Adrenal gland (tissue), 5 donors: ENCODE results near the gene HPN.
A peak's percentile ranks its signal among the peaks of the same experiment; 100 is the strongest.

Experiments
- POLR2A ChIP-seq, 2 donors: fragments of 450-650 bp; IDR thresholded peaks; one replicate each; pipeline ENCODE4 v1.6.1; 2017; ENCODE audit warnings: antibody characterized with exemption in 2 of 2, mild to moderate bottlenecking in 2 of 2, moderate library complexity in 1 of 2
- TF ChIP-seq, protein P1 (sequence below), 6 experiments: fragments of 450-650 bp in 4 of 6; fragments of 200-600 bp in 2 of 6; sonication (generic) in 1 of 6; IDR thresholded peaks; 1 replicate in 5 of 6; 2 replicates in 1 of 6; pipeline versions ENCODE4 v1.5.1 to v1.8.0; 2016 to 2021; ENCODE audit warnings: antibody characterized with exemption in 6 of 6, mild to moderate bottlenecking in 2 of 6, moderate library complexity in 1 of 6
- donor health status: DM: no; HTN: no; CAD: no.

- TF ChIP-seq POLR2A (IDR thresholded peaks at IDR 0.05): peak in 1 of 2 donors; percentile 14
- TF ChIP-seq, protein P1, sequence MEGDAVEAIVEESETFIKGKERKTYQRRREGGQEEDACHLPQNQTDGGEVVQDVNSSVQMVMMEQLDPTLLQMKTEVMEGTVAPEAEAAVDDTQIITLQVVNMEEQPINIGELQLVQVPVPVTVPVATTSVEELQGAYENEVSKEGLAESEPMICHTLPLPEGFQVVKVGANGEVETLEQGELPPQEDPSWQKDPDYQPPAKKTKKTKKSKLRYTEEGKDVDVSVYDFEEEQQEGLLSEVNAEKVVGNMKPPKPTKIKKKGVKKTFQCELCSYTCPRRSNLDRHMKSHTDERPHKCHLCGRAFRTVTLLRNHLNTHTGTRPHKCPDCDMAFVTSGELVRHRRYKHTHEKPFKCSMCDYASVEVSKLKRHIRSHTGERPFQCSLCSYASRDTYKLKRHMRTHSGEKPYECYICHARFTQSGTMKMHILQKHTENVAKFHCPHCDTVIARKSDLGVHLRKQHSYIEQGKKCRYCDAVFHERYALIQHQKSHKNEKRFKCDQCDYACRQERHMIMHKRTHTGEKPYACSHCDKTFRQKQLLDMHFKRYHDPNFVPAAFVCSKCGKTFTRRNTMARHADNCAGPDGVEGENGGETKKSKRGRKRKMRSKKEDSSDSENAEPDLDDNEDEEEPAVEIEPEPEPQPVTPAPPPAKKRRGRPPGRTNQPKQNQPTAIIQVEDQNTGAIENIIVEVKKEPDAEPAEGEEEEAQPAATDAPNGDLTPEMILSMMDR (IDR thresholded peaks at IDR 0.05): no peak
Observed at GRCh38 chr19:35040826-35041547, 534 bp upstream of the HPN start.
